ENCODE measurements around the gene TFF2.

Gene TFF2

DNA sequence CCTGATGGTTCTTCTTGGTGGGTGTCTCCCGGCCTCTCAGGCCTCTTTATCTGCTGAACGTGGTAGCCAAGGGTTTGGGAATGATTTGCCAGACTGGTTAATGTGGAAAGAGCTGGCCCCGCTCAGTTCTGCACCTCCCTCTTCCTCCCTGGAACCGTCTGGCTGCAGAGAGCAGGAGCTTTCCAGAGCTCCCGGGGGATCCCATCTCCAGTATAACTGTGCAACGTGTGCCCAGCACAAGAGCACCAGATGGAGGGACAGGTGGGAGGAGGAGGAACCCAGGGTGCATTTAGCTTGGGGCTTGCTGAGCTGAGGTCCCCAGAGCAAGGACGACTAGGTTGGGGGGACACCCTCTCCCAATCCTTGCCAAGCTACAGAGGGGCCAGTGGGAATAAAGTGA lies 10.5 kb upstream of the TFF2 start:
- TF ChIP-seq, protein P1, sequence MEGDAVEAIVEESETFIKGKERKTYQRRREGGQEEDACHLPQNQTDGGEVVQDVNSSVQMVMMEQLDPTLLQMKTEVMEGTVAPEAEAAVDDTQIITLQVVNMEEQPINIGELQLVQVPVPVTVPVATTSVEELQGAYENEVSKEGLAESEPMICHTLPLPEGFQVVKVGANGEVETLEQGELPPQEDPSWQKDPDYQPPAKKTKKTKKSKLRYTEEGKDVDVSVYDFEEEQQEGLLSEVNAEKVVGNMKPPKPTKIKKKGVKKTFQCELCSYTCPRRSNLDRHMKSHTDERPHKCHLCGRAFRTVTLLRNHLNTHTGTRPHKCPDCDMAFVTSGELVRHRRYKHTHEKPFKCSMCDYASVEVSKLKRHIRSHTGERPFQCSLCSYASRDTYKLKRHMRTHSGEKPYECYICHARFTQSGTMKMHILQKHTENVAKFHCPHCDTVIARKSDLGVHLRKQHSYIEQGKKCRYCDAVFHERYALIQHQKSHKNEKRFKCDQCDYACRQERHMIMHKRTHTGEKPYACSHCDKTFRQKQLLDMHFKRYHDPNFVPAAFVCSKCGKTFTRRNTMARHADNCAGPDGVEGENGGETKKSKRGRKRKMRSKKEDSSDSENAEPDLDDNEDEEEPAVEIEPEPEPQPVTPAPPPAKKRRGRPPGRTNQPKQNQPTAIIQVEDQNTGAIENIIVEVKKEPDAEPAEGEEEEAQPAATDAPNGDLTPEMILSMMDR (IDR thresholded peaks at IDR 0.05), result no peak
- no peaks in the 10 kb centered on the region for H3K9me3 ChIP-seq (ENCODE audit: control insufficient read depth, low read length)
- no peak overlapping the region for H2AFZ ChIP-seq
- no peaks in the 10 kb centered on the region for H3K4me1 ChIP-seq
- H3K27me3 ChIP-seq (ENCODE audit: control insufficient read depth, insufficient read depth, low read length), result no peaks in the 10 kb centered on the region
- no peak overlapping the region for H3K4me3 ChIP-seq (ENCODE audit: low read depth, low read length)
- H3K79me2 ChIP-seq, result no peaks in the 10 kb centered on the region
- no peak overlapping the region for H3K27ac ChIP-seq
- no peak overlapping the region for H3K9ac ChIP-seq
- H3K4me2 ChIP-seq (ENCODE audit: low read length), result no peak overlapping the region
- H3K36me3 ChIP-seq (ENCODE audit: control insufficient read depth, insufficient read depth, low read length), result no peaks in the 10 kb centered on the region

DNA sequence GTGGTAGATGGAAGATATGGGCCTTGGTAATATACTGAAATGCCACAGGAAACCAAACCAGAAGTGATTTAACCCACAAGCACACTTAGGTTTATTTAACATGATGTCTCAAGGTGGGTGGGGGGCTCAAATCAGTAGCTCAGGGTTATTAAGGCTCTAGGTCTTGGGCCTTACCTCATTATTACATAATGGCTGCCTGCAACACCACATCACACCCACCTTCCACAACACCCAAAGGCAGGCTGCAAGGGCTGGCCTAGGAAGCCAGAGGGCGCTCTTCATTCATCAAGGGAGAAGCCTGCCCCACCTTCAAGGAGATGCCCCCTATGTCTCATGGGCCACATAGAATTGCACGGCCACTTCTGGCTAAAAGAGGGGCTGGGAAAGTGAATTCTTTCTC lies 9.5 kb upstream of the TFF2 start:
- no peaks in the 10 kb centered on the region for H3K4me1 ChIP-seq
- no peak overlapping the region for H3K27ac ChIP-seq
- H3K9me3 ChIP-seq (ENCODE audit: control insufficient read depth, low read length), result no peaks in the 10 kb centered on the region
- no peaks in the 10 kb centered on the region for H3K27me3 ChIP-seq (ENCODE audit: control insufficient read depth, insufficient read depth, low read length)
- no peak overlapping the region for H3K4me2 ChIP-seq (ENCODE audit: low read length)
- no peak overlapping the region for H2AFZ ChIP-seq
- no peak overlapping the region for H3K9ac ChIP-seq
- H3K4me3 ChIP-seq (ENCODE audit: low read depth, low read length), result no peak overlapping the region
- H3K79me2 ChIP-seq, result no peaks in the 10 kb centered on the region
- TF ChIP-seq, protein P1 (IDR thresholded peaks at IDR 0.05), result no peak
- H3K36me3 ChIP-seq (ENCODE audit: control insufficient read depth, insufficient read depth, low read length), result no peaks in the 10 kb centered on the region

DNA sequence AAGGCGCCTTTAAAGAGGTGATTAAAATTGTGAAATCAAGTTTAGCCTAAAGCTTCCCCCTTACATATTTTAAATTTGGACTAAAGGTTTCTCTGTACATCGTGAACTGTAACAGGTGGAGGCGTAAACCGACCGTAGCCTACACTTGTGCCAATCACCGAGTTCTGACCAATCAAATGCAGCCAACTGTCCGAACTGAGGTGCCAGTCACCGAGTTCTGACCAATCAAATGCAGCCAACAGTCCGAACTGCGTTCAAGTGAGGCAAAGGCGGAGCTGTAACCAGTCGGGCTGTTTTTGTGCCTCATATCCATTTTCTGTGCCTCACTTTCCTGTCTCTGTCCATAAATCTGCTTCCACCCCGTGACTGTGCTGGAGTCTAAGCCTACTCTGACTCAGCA lies 8.1 kb upstream of the TFF2 start:
- no peak overlapping the region for H3K9ac ChIP-seq
- no peaks in the 10 kb centered on the region for H3K4me1 ChIP-seq
- TF ChIP-seq, protein P1 (IDR thresholded peaks at IDR 0.05), result no peak
- H3K27ac ChIP-seq, result no peak overlapping the region
- no peak overlapping the region for H2AFZ ChIP-seq
- no peaks in the 10 kb centered on the region for H3K36me3 ChIP-seq (ENCODE audit: control insufficient read depth, insufficient read depth, low read length)
- H3K9me3 ChIP-seq (ENCODE audit: control insufficient read depth, low read length), result no peaks in the 10 kb centered on the region
- H3K27me3 ChIP-seq (ENCODE audit: control insufficient read depth, insufficient read depth, low read length), result no peaks in the 10 kb centered on the region
- no peak overlapping the region for H3K4me3 ChIP-seq (ENCODE audit: low read depth, low read length)
- H3K79me2 ChIP-seq, result no peaks in the 10 kb centered on the region
- no peak overlapping the region for H3K4me2 ChIP-seq (ENCODE audit: low read length)

DNA sequence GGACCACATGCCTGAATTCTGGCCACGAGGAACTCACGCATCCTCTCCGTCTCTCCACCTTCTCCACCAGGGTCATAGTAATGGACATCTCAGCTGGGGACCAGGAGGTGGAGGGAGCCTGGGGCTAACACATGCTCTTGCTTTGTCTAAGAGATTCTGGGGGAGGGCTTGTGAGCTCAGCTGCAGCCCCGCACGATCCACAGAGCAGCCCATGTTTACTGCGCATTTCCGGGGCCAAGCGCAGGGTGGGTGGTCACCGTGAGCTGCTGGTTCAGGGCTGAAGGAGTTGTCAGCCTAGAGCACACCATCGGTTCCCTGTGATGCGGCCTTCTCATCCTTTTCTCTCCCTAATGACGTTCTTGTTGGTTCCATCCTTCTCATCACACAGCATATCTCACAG lies 7.5 kb upstream of the TFF2 start:
- Histone ChIP-seq H3K4me3 (ENCODE audit: low read depth, low read length) (no peak overlapping the region), H3K79me2 (no peaks in the 10 kb centered on the region), H3K36me3 (ENCODE audit: control insufficient read depth, insufficient read depth, low read length) (no peaks in the 10 kb centered on the region), H2AFZ (no peak overlapping the region), H3K27me3 (ENCODE audit: control insufficient read depth, insufficient read depth, low read length) (no peaks in the 10 kb centered on the region), H3K9me3 (ENCODE audit: control insufficient read depth, low read length) (no peaks in the 10 kb centered on the region), H3K9ac (no peak overlapping the region), H3K4me1 (no peaks in the 10 kb centered on the region), H3K4me2 (ENCODE audit: low read length) (no peak overlapping the region), H3K27ac (no peak overlapping the region)
- TF ChIP-seq, protein P1 (IDR thresholded peaks at IDR 0.05), result no peak

DNA sequence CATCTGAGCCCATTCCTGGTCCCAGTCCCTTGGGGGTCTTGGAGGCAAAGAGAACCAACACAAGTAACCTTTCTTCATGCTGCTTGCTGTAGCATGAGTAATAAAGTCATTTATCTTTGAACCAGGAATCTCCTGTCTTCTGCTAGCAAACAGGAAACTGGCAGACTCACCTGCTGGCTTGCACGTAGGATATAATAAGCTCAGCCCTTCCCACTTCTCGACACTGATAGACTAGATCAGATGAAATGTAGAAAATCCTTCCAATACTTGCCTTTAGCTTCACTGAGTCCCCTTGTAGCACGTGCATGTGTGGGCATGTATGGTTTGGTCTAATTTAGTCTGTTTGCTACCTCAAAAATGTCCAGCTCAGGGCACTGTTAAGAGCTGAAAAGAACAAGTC lies 6.5 kb upstream of the TFF2 start:
- H3K4me3 ChIP-seq (ENCODE audit: low read depth, low read length), result no peak overlapping the region
- H2AFZ ChIP-seq, result no peak overlapping the region
- no peaks in the 10 kb centered on the region for H3K27me3 ChIP-seq (ENCODE audit: control insufficient read depth, insufficient read depth, low read length)
- no peak overlapping the region for H3K9ac ChIP-seq
- no peak overlapping the region for H3K4me2 ChIP-seq (ENCODE audit: low read length)
- no peak overlapping the region for H3K27ac ChIP-seq
- H3K36me3 ChIP-seq (ENCODE audit: control insufficient read depth, insufficient read depth, low read length), result no peaks in the 10 kb centered on the region
- no peaks in the 10 kb centered on the region for H3K9me3 ChIP-seq (ENCODE audit: control insufficient read depth, low read length)
- TF ChIP-seq, protein P1 (IDR thresholded peaks at IDR 0.05), result no peak
- no peaks in the 10 kb centered on the region for H3K79me2 ChIP-seq
- H3K4me1 ChIP-seq, result no peaks in the 10 kb centered on the region
